Body of pancreas (tissue), 4 donors: ENCODE results near the gene CRYBG3. TPM values are rescaled to one million over a fixed set of nuclear protein-coding genes. Genes with fewer than 3 reads are reported as not detected.
"Not testable (repeated sequence)": the region's sequence is repeated elsewhere in the genome, so short reads cannot be mapped to it uniquely, and the experiment has no call there.

Source experiments
- ATAC-seq: fragments of 150-250 bp; one replicate; pipeline ENCODE4 v1.9.1; 2016
- DNase-seq, 4 donors: peaks; one replicate each; pipeline ENCODE4 v3.0.0-alpha.2; 2019
- H3K27ac ChIP-seq, 4 donors: fragments of 200-600 bp; sonication (generic); 1 replicate in 3 of 4; 2 replicates in 1 of 4; pipeline versions ENCODE4 v1.5.1 to v1.6.1; 2016 to 2019; ENCODE audit warnings: mild to moderate bottlenecking in 1 of 4, mixed read lengths in 1 of 4, moderate library complexity in 1 of 4
- H3K27me3 ChIP-seq, 2 donors: fragments of 200-600 bp; sonication (generic); one replicate each; pipeline ENCODE4 v1.6.0; 2016; ENCODE audit warnings: mild to moderate bottlenecking in 1 of 2
- H3K36me3 ChIP-seq, 2 donors: fragments of 200-600 bp; sonication (generic); replicated peaks in 1 of 2; 2 replicates each; pipeline ENCODE4 v1.5.1; 2016; ENCODE audit warnings: low read depth in 2 of 2; ENCODE audit not compliant: insufficient read depth in 1 of 2
- H3K4me1 ChIP-seq: fragments of 200-600 bp; sonication (generic); one replicate; pipeline ENCODE4 v1.6.0; 2016
- H3K4me3 ChIP-seq, 2 donors: fragments of 200-600 bp; sonication (generic); 1 replicate in 1 of 2; 2 replicates in 1 of 2; pipeline ENCODE4 v1.5.1; 2016 to 2019
- H3K9me3 ChIP-seq, 3 donors: fragments of 200-600 bp; sonication (generic); 1 replicate in 2 of 3; 2 replicates in 1 of 3; pipeline ENCODE4 v1.5.1; 2016
- POLR2A ChIP-seq, 3 donors: fragments of 450-650 bp; IDR thresholded peaks; one replicate each; pipeline ENCODE4 v1.6.1; 2016; ENCODE audit warnings: antibody characterized with exemption in 3 of 3, mild to moderate bottlenecking in 2 of 3
- WGBS, 2 donors: methylation state at CpG; one replicate each; pipeline ENCODE4 v1.1.5; 2017; 5-methylcytosine and 5-hydroxymethylcytosine counted together
- intact Hi-C: fragments of 100-400 bp; cut with DNase I; formaldehyde crosslinking; loops from one replicate; pipeline ENCODE4 v1.15.1; 2023
- total RNA-seq, 2 donors: library from RNA; depleted of rRNA; stranded (reverse); fragments of >200 nt; gene quantifications; one replicate each; pipeline ENCODE4 v1.1.0, GENCODE V29; 2016
- TF ChIP-seq, protein P1 (sequence below), 7 experiments: fragments of 450-650 bp in 4 of 7; fragments of 200-600 bp in 3 of 7; sonication (generic) in 3 of 7; IDR thresholded peaks; one replicate each; pipeline ENCODE4 v1.5.1; 2016 to 2019; ENCODE audit warnings: antibody characterized with exemption in 7 of 7

Gene CRYBG3
- total RNA-seq, 2 donors from 2014 or later = 14.5 to 17.1 TPM

DNA sequence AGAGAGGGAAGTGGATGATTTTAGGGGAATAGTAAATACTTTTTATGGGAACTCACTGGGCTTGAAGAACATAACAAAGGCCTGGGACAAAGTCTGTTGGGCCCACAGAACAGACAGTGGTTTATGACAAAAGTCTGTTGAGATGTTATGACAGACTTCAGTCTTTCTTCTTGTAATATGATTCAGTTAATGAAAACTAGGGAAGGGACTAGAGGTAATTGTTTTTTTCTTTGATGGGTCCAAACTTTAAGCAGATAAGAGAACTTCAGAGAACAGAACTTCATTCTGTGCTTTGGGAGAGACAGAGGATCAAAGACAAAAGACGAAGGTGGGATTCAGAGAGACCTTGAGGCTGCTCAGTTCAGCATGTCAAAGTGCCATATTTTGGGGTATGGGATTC lies 9.3 kb downstream of the CRYBG3 start:
- H3K36me3 ChIP-seq = no peaks in the 10 kb centered on the region
- TF ChIP-seq, protein P1, sequence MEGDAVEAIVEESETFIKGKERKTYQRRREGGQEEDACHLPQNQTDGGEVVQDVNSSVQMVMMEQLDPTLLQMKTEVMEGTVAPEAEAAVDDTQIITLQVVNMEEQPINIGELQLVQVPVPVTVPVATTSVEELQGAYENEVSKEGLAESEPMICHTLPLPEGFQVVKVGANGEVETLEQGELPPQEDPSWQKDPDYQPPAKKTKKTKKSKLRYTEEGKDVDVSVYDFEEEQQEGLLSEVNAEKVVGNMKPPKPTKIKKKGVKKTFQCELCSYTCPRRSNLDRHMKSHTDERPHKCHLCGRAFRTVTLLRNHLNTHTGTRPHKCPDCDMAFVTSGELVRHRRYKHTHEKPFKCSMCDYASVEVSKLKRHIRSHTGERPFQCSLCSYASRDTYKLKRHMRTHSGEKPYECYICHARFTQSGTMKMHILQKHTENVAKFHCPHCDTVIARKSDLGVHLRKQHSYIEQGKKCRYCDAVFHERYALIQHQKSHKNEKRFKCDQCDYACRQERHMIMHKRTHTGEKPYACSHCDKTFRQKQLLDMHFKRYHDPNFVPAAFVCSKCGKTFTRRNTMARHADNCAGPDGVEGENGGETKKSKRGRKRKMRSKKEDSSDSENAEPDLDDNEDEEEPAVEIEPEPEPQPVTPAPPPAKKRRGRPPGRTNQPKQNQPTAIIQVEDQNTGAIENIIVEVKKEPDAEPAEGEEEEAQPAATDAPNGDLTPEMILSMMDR (IDR thresholded peaks at IDR 0.05) = no peak
- TF ChIP-seq POLR2A (IDR thresholded peaks at IDR 0.05) = no peak
- no peaks in the 10 kb centered on the region for H3K27me3 ChIP-seq
- H3K4me1 ChIP-seq = peaks cover 4% of the 10 kb centered on the region
- 80 to 97% methylated on average over 1 of the region's 1 CpG for WGBS, 2 donors
- ATAC-seq = no peak
- no peaks in the 10 kb centered on the region for H3K9me3 ChIP-seq
- intact Hi-C loops = no loop called here
- H3K4me3 ChIP-seq = no peak overlapping the region
- no peak for DNase-seq
- no peak overlapping the region for H3K27ac ChIP-seq

DNA sequence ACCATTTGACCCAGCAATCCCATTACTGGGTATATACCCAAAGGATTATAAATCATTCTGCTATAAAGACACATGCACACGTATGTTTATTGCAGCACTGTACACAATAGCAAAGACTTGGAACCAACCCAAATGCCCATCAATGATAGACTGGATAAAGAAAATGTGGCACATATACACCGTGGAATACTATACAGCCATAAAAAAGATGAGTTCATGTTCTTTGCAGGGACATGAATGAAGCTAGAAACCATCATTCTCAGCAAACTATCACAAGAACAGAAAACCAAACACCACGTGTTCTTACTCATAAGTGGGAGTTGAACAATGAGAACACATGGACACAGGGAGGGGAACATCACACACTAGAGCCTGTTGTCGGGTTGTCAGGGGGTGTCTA lies 11.4 kb downstream of the CRYBG3 start:
- WGBS, 2 donors = 94 to 95% methylated on average over 4 of the region's 4 CpGs
- H3K9me3 ChIP-seq, H3K36me3 ChIP-seq, ATAC-seq, H3K4me3 ChIP-seq, H3K27ac ChIP-seq, DNase-seq, intact Hi-C loops, H3K27me3 ChIP-seq, H3K4me1 ChIP-seq: not testable (repeated sequence)

DNA sequence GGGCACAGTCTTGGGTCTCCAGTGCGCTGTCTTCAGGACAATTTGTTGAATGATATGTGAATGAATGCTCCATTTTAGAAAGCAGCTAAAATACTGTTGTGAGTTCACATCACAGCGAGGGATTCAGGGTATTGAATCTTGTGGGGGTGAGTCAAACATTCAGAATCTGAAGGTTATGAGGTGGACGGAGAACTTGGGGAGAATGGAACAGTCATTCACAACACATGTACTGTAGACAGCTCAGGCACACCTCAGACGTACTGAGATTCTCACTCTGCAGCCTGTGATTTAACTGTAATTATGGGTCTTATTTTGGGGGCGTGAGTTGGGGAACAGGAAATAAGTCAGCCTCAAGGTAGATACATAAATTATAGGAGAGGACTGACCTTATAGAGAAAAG lies 13.9 kb downstream of the CRYBG3 start:
- no peaks in the 10 kb centered on the region for H3K27me3 ChIP-seq
- ATAC-seq = no peak
- WGBS, 2 donors = 88 to 93% methylated on average over 5 of the region's 5 CpGs
- TF ChIP-seq, protein P1 (IDR thresholded peaks at IDR 0.05) = no peak
- no peak for TF ChIP-seq POLR2A (IDR thresholded peaks at IDR 0.05)
- no peak for DNase-seq
- H3K36me3 ChIP-seq = no peaks in the 10 kb centered on the region
- H3K4me3 ChIP-seq = no peak overlapping the region
- H3K4me1 ChIP-seq = peaks cover 6% of the 10 kb centered on the region
- no peaks in the 10 kb centered on the region for H3K9me3 ChIP-seq
- intact Hi-C loops = no loop called here
- H3K27ac ChIP-seq = no peak overlapping the region

DNA sequence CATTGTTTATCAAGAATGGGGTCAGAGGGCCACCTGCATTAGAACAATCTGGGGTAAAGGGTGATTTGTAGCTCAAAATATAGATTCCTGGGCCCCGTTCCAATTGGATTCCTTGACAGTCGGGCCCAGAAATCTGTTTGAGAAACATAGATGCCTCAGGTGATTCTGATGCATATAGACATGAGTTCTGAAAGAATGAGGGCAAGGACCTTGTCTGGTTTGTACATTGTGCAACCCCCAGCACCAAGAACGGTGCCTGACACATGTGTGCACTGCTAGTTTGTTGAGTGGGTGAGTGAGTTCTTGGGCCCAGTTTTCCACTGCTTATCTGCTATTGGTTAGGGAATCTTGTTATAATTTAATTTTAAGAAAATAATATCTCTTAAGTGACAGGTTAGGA lies 16.6 kb downstream of the CRYBG3 start:
- TF ChIP-seq POLR2A (IDR thresholded peaks at IDR 0.05) = no peak
- TF ChIP-seq, protein P1 (IDR thresholded peaks at IDR 0.05) = no peak
- no peaks in the 10 kb centered on the region for H3K9me3 ChIP-seq
- DNase-seq (no peak), ATAC-seq (no peak)
- H3K27me3 ChIP-seq = no peaks in the 10 kb centered on the region
- no peak overlapping the region for H3K4me3 ChIP-seq
- H3K27ac ChIP-seq = no peak overlapping the region
- no peaks in the 10 kb centered on the region for H3K36me3 ChIP-seq
- peaks cover 6% of the 10 kb centered on the region for H3K4me1 ChIP-seq
- 84 to 87% methylated on average over 3 of the region's 3 CpGs for WGBS, 2 donors
- intact Hi-C loops = no loop called here

DNA sequence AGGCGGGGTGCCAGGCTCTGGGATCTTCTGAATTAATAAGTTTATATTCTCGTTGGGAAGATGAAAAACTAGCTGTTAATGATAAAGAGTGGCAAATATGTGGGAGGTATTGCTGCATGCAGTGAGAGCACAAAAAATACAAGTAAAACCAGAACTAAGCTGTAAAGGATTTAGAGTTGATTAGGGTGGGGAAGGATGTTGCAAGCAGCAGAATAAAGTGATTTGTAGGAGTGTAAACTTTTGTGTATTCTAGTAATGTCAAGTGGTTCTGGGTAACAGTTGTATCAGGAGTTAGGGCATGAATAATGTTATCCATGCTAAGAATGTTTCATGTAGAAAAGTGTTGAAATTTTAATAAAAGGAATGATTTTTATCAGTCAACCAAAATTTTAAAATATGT lies 18.1 kb downstream of the CRYBG3 start:
- Histone ChIP-seq H3K36me3 (no peaks in the 10 kb centered on the region), H3K4me1 (peaks cover 6% of the 10 kb centered on the region), H3K4me3 (no peak overlapping the region), H3K27ac (no peak overlapping the region), H3K9me3 (no peaks in the 10 kb centered on the region), H3K27me3 (no peaks in the 10 kb centered on the region)
- TF ChIP-seq, protein P1 (IDR thresholded peaks at IDR 0.05) = no peak
- TF ChIP-seq POLR2A (IDR thresholded peaks at IDR 0.05) = no peak
- intact Hi-C loops = no loop called here
- ATAC-seq (no peak), DNase-seq (no peak)
- WGBS, 2 donors = 67 to 71% methylated on average over 2 of the region's 2 CpGs
